Activated effector memory CD4-positive, alpha-beta T cell treated with anti-CD3 and anti-CD28 coated beads, Interleukin-2, amount 50 U/mL, for 16 hours (primary cell): ENCODE data around the gene TSPEAR.

Experiments
- DNase-seq: peaks from one replicate; pipeline ENCODE4 v3.0.0-alpha.2; 2020

The TSPEAR gene

GRCh38 chr21:44456214-44456914, 255.0 kb downstream of the TSPEAR start:
- DNase-seq: no peak

- DNase-seq: peak; percentile 71
These were observed 255.7 kb downstream of the TSPEAR start for GRCh38 chr21:44455524-44456213.

- DNase-seq: peak; percentile 92
These were observed 256.4 kb downstream of the TSPEAR start, which contains the start of gene LRRC3 for GRCh38 chr21:44454747-44455523. LRRC3 (plus strand) TSS chr21:44455510; CDS start chr21:44456645, 1,135 bp downstream.

GRCh38 chr21:44454058-44454457, 257.3 kb downstream of the TSPEAR start:
- no peak for DNase-seq

- no peak for DNase-seq
These were observed 258.3 kb downstream of the TSPEAR start for GRCh38 chr21:44453120-44453519.

- DNase-seq: peak; percentile 49
These were observed 260.4 kb downstream of the TSPEAR start for GRCh38 chr21:44450999-44451398.

- peak; percentile 47 for DNase-seq
These were observed 261.0 kb downstream of the TSPEAR start for GRCh38 chr21:44450402-44450801.

GRCh38 chr21:44449473-44450363, 261.7 kb downstream of the TSPEAR start:
- peak; percentile 53 for DNase-seq

GRCh38 chr21:44448651-44449131, 262.7 kb downstream of the TSPEAR start:
- peak; percentile 43 for DNase-seq
